Measurements from ENCODE around the gene SORCS1. TPM values are rescaled to one million over a fixed set of nuclear protein-coding genes. Genes with fewer than 3 reads are reported as not detected.

SORCS1 gene
- total and polyA plus RNA-seq, 2 of the 8 experiments (the other 6 are each of a cell fraction or from before 2014, with no cell fraction given), result 4.1 to 4.6 TPM

- TF ChIP-seq RBBP5 (IDR thresholded peaks at IDR 0.05; ENCODE audit: borderline replicate concordance, low read depth, low read length), result no peak
- TF ChIP-seq NANOG (IDR thresholded peaks at IDR 0.05; ENCODE audit: insufficient read depth, low read depth, low read length, poor library complexity, severe bottlenecking), result no peak
- TF ChIP-seq RAD21 (IDR thresholded peaks at IDR 0.05 in 1 of 2, conservative IDR thresholded peaks at IDR 0.05 in 1 of 2; ENCODE audit: low read depth in 2 of 2, low read length in 2 of 2), result no peak
- no peak for TF ChIP-seq SRF (IDR thresholded peaks at IDR 0.05; ENCODE audit: low read depth, low read length)
- TF ChIP-seq GTF2F1 (IDR thresholded peaks at IDR 0.05; ENCODE audit: borderline replicate concordance, low read depth, low read length), result no peak
- TF ChIP-seq MAX (IDR thresholded peaks at IDR 0.05), result no peak
These were observed 69.5 kb downstream of the SORCS1 start (continued) for GRCh38 chr10:107094824-107095522.
